Gastrocnemius medialis (tissue), 4 donors: Measurements from ENCODE around the gene EFNB3. TPM values are rescaled to one million over a fixed set of nuclear protein-coding genes. Genes with fewer than 3 reads are reported as not detected.

Source experiments
- ATAC-seq, 2 donors: fragments of 150-250 bp; one replicate each; pipeline ENCODE4 v1.9.1; 2016
- DNase-seq, 2 donors: peaks; one replicate each; pipeline ENCODE4 v3.0.0-alpha.2; 2019
- H3K27ac ChIP-seq, 4 donors: fragments of 200-600 bp; sonication (generic); 1 replicate in 1 of 4; 2 replicates in 3 of 4; pipeline ENCODE4 v1.5.1; 2016 to 2018; ENCODE audit warnings: mild to moderate bottlenecking in 2 of 4, moderate library complexity in 1 of 4
- H3K27me3 ChIP-seq, 3 donors: fragments of 200-600 bp; sonication (generic) in 2 of 3; 1 replicate in 1 of 3; 2 replicates in 2 of 3; pipeline versions ENCODE4 v1.5.1 to v1.6.0; 2016 to 2019; ENCODE audit warnings: mild to moderate bottlenecking in 1 of 3, moderate library complexity in 1 of 3
- H3K36me3 ChIP-seq, 2 donors: fragments of 200-600 bp; sonication (generic) in 1 of 2; one replicate each; pipeline ENCODE4 v1.5.1; 2017 to 2018
- H3K4me1 ChIP-seq, 2 donors: fragments of 200-600 bp; sonication (generic) in 1 of 2; one replicate each; pipeline ENCODE4 v1.5.1; 2016 to 2017; ENCODE audit warnings: mild to moderate bottlenecking in 2 of 2
- H3K4me3 ChIP-seq, 4 donors: fragments of 200-600 bp; sonication (generic) in 3 of 4; 1 replicate in 1 of 4; 2 replicates in 3 of 4; pipeline ENCODE4 v1.5.1; 2016 to 2019; ENCODE audit warnings: mild to moderate bottlenecking in 2 of 4
- H3K9me3 ChIP-seq, 3 donors: fragments of 200-600 bp; sonication (generic) in 2 of 3; 1 replicate in 1 of 3; 2 replicates in 2 of 3; pipeline ENCODE4 v1.5.1; 2016 to 2019
- CTCF ChIP-seq, 5 experiments: fragments of 450-650 bp in 3 of 5; fragments of 200-600 bp in 2 of 5; sonication (generic) in 2 of 5; IDR thresholded peaks in 4 of 5; conservative IDR thresholded peaks in 1 of 5; 1 replicate in 4 of 5; 2 replicates in 1 of 5; pipeline ENCODE4 v1.5.1; 2016 to 2019; ENCODE audit warnings: antibody characterized with exemption in 5 of 5, mild to moderate bottlenecking in 3 of 5, moderate library complexity in 3 of 5
- POLR2A ChIP-seq, 2 donors: fragments of 450-650 bp; IDR thresholded peaks; one replicate each; pipeline ENCODE4 v1.6.1; 2017; ENCODE audit warnings: antibody characterized with exemption in 2 of 2, mild to moderate bottlenecking in 2 of 2, moderate library complexity in 2 of 2
- in situ Hi-C, 4 donors: fragments of 200-750 bp; cut with MboI; loops; one replicate each; pipeline versions ENCODE4 v1.15.0 to v1.8.0; 2017; ENCODE audit warnings: low sequenced_read_pairs in 4 of 4
- intact Hi-C: fragments of 100-400 bp; cut with DNase I; formaldehyde crosslinking; loops from one replicate; pipeline ENCODE4 v1.15.1; 2023; ENCODE audit warnings: low total_unique reads
- total RNA-seq, 4 donors: library from RNA; depleted of rRNA; stranded (reverse); fragments of >200 nt; gene quantifications; one replicate each; pipeline versions ENCODE4 v1.1.0 to v1.2.3, GENCODE V29; 2016

The EFNB3 gene, protein sequence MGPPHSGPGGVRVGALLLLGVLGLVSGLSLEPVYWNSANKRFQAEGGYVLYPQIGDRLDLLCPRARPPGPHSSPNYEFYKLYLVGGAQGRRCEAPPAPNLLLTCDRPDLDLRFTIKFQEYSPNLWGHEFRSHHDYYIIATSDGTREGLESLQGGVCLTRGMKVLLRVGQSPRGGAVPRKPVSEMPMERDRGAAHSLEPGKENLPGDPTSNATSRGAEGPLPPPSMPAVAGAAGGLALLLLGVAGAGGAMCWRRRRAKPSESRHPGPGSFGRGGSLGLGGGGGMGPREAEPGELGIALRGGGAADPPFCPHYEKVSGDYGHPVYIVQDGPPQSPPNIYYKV
- under 1 TPM in 3 of 4 donors, not detected in 1; 0.13 to 0.46 (median 0.31) TPM for total RNA-seq

DNA sequence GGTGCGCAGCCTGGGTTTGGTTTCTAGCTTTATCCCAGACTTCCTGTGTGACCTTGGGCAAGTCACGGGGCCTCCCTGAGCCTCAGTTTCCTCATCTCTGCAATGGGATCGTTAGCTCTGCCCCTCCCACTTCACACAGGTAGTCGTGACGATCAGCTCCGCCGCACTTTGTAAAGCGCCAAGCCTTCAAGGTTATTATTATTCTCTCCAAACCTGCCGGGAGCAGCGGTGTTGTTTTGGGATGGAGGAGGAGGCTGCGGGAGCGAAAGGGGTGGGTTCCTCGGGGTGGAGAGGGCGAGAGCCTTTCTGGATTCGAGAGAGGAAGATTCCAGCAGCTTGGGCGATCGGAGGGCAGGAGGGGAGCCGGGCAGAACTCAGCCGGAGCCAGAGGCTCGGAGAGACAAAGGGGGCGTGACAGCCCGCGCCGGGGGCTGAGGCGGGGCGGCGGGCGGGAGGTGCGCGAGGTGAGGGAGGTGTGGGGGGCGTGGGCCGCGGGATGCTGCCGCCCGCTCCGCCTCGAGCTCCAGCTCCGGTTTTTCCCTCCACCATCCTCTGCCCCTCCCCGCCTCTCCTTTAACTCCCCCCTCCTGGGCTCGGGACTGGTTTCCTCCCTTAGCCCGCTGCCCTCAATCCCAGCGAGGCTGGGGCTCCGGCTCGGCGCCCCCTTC is at the start of gene EFNB3:
EFNB3 (plus strand) TSS at position 602 of the 668 bp plus-strand sequence. CDS start 397 bp downstream, outside the sequence.
- Histone ChIP-seq H3K4me3 (peak within 1 kb of the TSS; percentile 14 to 35 (median 24)), H3K27ac (no peak within 1 kb of the TSS), H3K27me3 (peaks cover 33 to 40% (median 35%) of the 10 kb centered on the region in 3 donors), H3K36me3 (peaks cover 0 to 19% of the 10 kb centered on the region in 2 donors), H3K9me3 (no peaks in the 10 kb centered on the region), H3K4me1 (no peaks in the 10 kb centered on the region)
- in situ Hi-C loops = no loop called here
- intact Hi-C loops = no loop called here
- no peak for ATAC-seq
- DNase-seq = no peak
- TF ChIP-seq POLR2A (IDR thresholded peaks at IDR 0.05) = no peak
- no peak for TF ChIP-seq CTCF (IDR thresholded peaks at IDR 0.05 in 4 of 5, conservative IDR thresholded peaks at IDR 0.05 in 1 of 5)

- ATAC-seq (no peak), DNase-seq (no peak)
- intact Hi-C loops (no loop called here), in situ Hi-C loops (no loop called here)
- Histone ChIP-seq H3K4me1 (peaks cover 7 to 14% of the 10 kb centered on the region in 2 donors), H3K27me3 (peaks cover 20 to 23% (median 23%) of the 10 kb centered on the region in 3 donors), H3K4me3 (no peak overlapping the region), H3K9me3 (no peaks in the 10 kb centered on the region), H3K27ac (no peak overlapping the region), H3K36me3 (no peaks in the 10 kb centered on the region)
- TF ChIP-seq CTCF (IDR thresholded peaks at IDR 0.05 in 4 of 5, conservative IDR thresholded peaks at IDR 0.05 in 1 of 5) = no peak
- no peak for TF ChIP-seq POLR2A (IDR thresholded peaks at IDR 0.05)
These were observed 49.5 kb upstream of the EFNB3 start for GRCh38 chr17:7655541-7655840.

DNA sequence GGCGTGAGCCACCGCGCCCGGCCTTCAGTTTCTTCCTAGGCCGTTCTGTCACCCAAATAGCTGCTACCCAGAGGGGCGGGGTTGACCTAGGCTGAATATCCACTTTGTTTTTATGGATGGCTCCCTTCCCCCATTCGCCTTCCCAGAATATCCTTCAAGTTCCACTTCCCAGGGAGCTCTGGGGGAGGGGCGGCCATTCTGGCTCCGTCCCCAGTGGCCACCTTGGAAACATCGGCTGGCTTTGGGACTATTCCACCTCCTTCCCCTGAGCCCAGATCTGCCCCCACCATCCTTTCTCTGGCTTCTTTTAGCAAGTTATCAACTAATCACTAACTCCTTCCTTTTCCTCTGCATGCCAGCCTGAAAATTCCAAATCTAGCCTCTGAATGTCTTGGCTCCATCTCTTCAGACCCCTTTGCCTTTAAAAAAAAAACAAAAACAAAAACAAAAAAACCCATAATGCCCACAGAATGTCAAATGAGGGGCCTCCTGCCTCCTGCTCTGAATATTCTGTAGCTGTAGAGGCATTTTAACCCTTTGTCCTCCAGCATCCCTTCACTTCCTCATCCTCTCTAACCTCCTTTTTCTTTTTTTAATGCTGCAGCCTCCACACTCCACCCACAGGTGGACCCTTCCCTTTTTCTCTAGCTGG is 47.9 kb upstream of the EFNB3 start:
- ATAC-seq = no peak
- no peaks in the 10 kb centered on the region for H3K9me3 ChIP-seq
- intact Hi-C loops = no loop called here
- no peak overlapping the region for H3K4me3 ChIP-seq
- no peaks in the 10 kb centered on the region for H3K36me3 ChIP-seq
- no peaks in the 10 kb centered on the region for H3K4me1 ChIP-seq
- in situ Hi-C loops = no loop called here
- no peak overlapping the region for H3K27ac ChIP-seq
- peak in 1 of 2 donors; percentile 20 for DNase-seq
- peaks cover 5 to 7% (median 7%) of the 10 kb centered on the region in 3 donors for H3K27me3 ChIP-seq
- TF ChIP-seq CTCF (IDR thresholded peaks at IDR 0.05 in 4 of 5, conservative IDR thresholded peaks at IDR 0.05 in 1 of 5) = no peak
- TF ChIP-seq POLR2A (IDR thresholded peaks at IDR 0.05) = no peak

DNA sequence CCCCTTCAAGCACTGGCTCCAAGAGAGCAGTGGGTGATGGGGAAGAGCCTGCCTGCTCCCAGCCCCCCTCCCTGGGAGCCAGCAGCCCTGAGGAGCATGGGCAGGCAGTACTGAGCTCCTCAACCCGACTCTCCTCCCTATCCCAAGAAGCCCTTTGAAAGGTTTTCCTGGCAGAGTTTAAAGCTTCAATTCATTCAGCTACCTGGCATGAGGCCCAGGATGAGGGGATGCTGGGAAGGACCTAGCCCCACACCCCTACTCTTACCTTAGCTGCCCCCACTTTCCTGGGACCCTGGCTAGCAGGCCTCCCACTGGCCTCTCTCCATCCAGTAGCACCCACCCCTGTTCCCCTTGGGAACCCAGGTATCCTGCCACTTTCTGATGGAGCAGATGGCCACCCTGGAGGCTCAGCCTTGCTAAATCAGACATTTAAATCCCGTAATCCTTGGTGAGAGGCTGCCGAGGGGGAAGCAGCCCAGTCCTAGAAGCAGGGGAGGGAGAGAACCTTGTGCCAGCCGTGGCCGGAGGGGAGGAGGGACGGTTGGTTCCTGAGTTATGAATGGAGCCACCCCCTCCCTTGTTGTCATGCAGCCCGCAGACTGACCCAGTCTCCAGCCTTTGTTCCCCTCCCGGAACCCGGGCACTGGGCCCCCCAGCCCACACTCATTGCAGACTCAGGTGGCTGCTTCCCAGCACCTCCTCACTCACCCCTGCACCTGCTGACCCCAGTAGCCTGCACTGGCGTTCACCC is 37.2 kb upstream of the EFNB3 start:
- DNase-seq (no peak), ATAC-seq (no peak)
- peaks cover 0 to 48% of the 10 kb centered on the region in 2 donors for H3K36me3 ChIP-seq
- no peak overlapping the region for H3K4me3 ChIP-seq
- TF ChIP-seq CTCF (IDR thresholded peaks at IDR 0.05 in 4 of 5, conservative IDR thresholded peaks at IDR 0.05 in 1 of 5) = no peak
- no peak for TF ChIP-seq POLR2A (IDR thresholded peaks at IDR 0.05)
- H3K9me3 ChIP-seq = no peaks in the 10 kb centered on the region
- no peak overlapping the region for H3K27ac ChIP-seq
- intact Hi-C loops (no loop called here), in situ Hi-C loops (no loop called here)
- no peaks in the 10 kb centered on the region for H3K27me3 ChIP-seq
- H3K4me1 ChIP-seq = no peaks in the 10 kb centered on the region
